ENCODE measurements around the gene CUBN.

CUBN gene

DNA sequence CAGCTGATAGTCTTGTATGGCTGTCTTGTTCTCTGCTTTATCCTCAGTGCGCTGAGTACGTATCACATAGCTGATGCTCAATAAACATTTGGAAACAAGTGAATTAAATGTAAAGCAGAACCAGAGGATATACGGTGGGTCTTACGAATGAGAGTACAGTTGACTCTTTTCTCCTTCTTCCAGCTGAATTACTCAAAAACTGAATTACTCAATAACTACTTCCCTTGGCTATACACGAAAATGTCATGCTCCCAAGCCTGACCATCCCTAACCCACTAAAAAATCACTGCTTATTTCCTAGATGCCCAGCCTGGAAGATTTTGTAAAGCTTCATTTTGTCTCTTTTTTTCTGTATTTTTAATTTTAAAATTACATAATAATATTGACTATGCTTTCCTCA, 309.2 kb downstream of the CUBN start:
- DNase-seq (ENCODE audit: low read depth), result no peak

DNA sequence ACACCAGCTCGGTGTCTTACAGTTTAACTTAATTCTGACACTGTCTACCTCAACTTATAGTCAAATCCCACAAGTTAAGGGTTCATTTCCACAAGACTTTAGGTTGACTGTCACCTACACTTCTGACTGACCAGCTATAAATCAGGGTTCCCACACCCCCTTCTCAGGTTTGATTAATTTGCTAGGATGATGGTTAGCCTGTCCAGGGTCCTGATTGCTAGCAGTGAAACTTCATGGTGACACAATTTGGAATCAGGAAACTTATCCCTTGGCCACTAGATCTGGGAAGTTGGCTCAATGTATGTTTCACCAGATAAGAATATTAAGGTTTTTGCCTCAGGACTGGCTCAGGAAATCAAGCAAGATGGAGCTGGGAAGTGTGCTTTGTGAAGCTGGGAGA, 309.6 kb downstream of the CUBN start:
- DNase-seq (ENCODE audit: low read depth), result no peak

DNA sequence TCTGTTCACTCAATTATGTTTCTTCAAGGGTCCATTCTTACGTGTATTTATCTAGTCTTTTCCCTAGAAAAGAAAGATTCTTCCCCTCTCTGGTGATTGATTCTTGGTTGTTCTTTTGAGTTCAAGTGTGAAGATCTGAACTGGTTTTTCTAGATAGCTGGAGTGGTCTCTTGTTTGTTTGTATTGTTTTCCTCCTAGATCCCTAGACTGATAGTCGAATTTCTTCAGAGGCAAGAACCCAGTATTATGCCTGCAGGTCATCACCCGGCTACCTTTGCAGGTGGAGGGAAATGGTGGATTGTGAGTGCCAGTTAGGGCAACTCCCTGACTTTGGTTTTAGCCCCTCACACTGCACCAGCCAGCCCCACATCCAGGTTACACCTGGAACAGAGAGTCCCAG, 310.2 kb downstream of the CUBN start:
- DNase-seq (ENCODE audit: low read depth), result no peak

DNA sequence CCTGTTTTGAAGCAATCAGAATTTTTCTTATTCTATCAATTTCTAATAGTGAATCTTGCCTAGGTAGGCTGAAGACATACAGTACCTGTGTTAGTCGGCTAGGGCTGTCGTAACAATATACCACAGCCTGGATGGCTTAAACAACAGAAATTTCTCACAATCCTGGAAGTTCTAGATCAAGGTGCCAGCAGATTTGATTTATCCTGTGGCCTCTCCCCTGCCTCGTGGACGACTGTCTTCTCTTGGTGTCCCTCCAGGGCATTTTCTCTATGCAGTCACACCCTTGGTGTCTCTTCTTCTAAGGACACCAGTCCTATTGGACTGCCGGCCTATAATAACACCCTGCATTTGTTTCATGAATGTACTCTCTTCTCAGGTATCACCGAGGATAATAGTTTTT, 310.6 kb downstream of the CUBN start:
- no peak for DNase-seq (ENCODE audit: low read depth)

GRCh38 chr10:16817125-16818019, 312.2 kb downstream of the CUBN start, which contains the start of gene RSU1:
RSU1 (minus strand) TSS chr10:16817424; CDS start chr10:16817081, 343 bp downstream.
- peak; percentile 97 for DNase-seq (ENCODE audit: low read depth)

DNA sequence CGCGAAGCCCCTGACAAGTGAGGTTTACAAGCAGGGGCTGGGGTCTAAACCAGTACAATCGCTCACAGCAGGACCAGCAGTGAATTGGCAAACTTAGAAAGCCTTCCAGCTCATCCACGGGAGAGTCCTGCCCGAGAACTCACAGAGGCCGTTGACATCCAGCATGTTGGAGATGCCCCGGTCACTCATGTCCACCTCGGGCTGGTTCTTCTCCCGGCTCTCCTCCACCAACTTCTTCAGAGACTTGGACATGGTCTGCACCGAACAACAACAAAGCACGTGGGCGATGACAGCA, 312.8 kb downstream of the CUBN start:
- no peak for DNase-seq (ENCODE audit: low read depth)

GRCh38 chr10:16816171-16816570, 313.4 kb downstream of the CUBN start:
- no peak for DNase-seq (ENCODE audit: low read depth)

GRCh38 chr10:16814012-16814411, 315.6 kb downstream of the CUBN start:
- no peak for DNase-seq (ENCODE audit: low read depth)

DNA sequence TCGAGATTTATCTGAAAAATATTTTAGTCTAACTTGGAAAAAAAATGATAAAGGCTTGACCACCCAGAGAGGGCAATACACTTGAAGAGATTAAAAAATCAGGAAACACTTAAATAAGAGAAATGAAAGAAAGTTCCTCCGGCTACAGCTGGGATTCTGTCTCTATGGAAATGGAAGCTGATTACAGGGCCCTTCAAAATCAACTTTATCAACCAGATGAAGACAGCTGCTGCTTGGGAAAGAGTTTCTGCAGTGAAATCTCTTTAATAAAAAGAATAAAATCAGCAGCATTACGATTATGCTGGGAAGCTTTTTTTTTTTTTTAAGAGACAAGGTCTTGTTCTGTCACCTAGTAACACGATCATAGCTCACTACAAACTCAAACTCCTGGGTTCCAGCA, 316.9 kb downstream of the CUBN start:
- no peak for DNase-seq (ENCODE audit: low read depth)

GRCh38 chr10:16811765-16812164, 317.8 kb downstream of the CUBN start:
- no peak for DNase-seq (ENCODE audit: low read depth)

- no peak for DNase-seq (ENCODE audit: low read depth)
Observed at GRCh38 chr10:16811292-16811691, 318.3 kb downstream of the CUBN start.

DNA sequence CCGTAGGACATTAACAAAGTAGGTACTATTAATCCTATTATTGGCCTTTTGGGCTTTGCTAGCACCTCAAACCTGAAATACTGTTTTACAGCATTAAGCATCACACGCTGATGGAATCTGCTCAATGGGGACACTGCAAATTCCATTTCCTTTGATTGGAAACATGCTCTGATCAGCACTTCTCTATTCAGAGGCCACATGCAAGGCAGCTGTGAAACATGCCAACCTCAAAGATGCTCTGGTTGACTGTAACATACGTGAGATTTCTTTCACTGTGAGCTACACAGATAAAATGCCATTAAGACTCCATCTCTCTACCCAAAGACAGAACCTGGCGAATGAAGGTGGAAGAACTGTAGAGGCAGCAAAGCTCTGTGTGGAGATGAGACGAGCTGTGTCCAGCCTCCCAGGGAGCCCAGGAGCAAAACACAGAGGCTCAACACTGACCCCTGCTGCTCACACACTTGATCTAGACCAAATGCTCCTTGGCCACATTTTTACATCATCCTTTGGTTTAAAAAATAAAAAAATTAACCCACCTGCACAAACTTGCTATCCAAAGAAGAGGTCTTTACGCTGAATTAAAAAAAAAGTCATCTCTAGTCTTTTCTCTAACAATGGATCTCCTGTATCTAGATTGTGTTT, 320.4 kb downstream of the CUBN start:
- no peak for DNase-seq (ENCODE audit: low read depth)

- DNase-seq (ENCODE audit: low read depth), result no peak
Observed at GRCh38 chr10:16804123-16804522, 325.5 kb downstream of the CUBN start.

DNA sequence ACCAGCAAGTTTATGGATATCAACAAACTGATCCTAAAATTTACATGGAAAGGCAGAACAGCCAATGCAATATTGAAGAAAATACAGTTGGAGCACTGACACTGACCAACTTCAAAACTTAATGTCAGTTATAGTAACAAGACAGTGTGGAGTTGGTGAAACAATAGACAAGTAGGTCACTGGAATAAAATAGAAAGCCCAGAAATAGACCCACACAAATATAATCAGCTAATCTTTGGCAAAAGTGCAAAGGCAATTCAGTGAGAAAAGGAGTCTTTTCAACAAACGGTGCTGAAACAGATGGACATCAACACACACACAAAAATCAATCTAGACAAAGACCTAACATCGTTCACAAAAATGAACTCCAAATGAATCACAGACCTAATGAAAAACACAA, 326.1 kb downstream of the CUBN start:
- DNase-seq (ENCODE audit: low read depth), result no peak

GRCh38 chr10:16799621-16800020, 330.0 kb downstream of the CUBN start:
- no peak for DNase-seq (ENCODE audit: low read depth)

- DNase-seq (ENCODE audit: low read depth), result no peak
Observed at GRCh38 chr10:16798571-16798970, 331.0 kb downstream of the CUBN start.

DNA sequence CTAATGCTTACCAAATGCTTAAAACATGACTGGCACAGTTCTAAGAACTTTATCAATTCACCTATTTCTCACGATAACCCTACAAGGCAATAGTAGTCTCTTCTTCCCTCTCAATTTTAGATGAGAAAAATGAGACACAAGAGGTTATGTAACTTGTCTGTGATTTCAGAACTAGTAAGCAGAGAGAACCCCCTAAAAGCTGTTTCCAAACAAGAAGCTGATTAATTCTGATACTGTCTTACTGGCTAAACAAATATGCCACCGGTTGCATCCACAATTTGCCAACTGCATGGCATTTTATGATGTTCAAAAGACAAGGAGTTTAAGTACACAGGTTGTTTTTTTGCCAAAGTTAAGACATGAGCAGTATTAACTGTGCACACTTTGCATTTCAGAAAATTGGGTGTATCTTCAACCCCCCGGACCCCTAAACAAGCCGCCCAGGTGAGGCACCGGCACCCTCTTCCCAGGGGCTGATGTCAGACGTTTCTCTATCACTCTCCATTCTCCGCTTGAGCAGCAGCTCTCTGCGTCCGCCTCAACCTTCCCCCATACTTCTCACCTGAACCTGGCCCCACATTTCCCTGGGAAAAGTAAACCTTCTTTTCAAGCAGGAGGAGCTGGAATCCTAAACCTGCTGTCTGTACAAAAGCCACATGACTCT, 334.1 kb downstream of the CUBN start:
- no peak for DNase-seq (ENCODE audit: low read depth)

GRCh38 chr10:16794005-16794404, 335.6 kb downstream of the CUBN start:
- DNase-seq (ENCODE audit: low read depth), result no peak

- no peak for DNase-seq (ENCODE audit: low read depth)
Observed at GRCh38 chr10:16792675-16793074, 336.9 kb downstream of the CUBN start.

DNA sequence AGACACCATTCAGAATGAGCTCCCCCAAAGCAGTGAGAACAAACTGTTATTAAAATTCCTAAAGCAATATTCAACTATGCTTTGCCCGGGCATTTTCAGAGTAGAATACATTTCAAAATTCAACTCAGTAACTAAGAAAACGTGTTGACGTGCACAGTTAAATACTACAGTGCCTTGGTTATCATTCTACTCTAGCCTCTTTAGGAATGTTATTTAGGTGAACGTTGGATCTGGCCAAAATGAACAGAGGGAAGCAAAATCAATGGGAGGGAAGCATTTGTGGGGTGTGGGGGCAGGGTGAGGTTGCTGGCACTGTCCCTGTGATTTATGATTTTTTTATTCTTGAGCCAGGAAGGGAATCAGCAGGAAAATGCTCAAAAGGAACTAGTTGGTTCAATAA, 339.8 kb downstream of the CUBN start:
- DNase-seq (ENCODE audit: low read depth), result no peak

GRCh38 chr10:16789261-16789660, 340.4 kb downstream of the CUBN start:
- no peak for DNase-seq (ENCODE audit: low read depth)

- no peak for DNase-seq (ENCODE audit: low read depth)
Observed at GRCh38 chr10:16788778-16789177, 340.8 kb downstream of the CUBN start.

DNA sequence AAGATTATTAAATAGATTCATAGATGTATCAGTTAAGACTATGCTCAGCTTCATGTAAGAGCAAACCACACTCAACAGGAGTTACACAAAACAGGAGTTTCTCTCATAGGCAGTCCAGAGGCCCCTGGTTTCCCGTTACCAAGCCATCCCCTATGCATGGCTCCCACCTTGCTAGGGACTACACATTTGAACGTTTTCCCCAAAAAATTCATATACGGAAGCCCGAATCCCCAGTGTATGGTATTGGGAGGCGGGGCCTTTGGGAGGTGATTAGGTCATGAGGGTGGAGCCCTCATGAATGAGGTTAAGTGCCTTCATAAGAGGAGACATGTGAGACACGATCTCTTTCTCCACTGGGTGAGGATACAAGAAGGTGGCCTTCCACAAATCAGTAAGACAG, 341.5 kb downstream of the CUBN start:
- DNase-seq (ENCODE audit: low read depth), result no peak
